Dendritic cell treated with granulocyte-macrophage colony-stimulating factor and Interleukin-4, amounts not matched to agents 40 ng/mL and 50 ng/mL, for 4 days (primary cell): ENCODE data around the gene SMYD4.
A peak's percentile ranks its signal among the peaks of the same experiment; 100 is the strongest.

ENCODE experiments used
- H3K27ac Mint-ChIP-seq: one replicate; pipeline ENCODE4 v1.8.0; 2022; ENCODE audit warnings: mild to moderate bottlenecking, mixed read lengths
- H3K27me3 Mint-ChIP-seq: one replicate; pipeline ENCODE4 v1.8.0; 2022; ENCODE audit warnings: mild to moderate bottlenecking, mixed read lengths
- H3K36me3 Mint-ChIP-seq: one replicate; pipeline ENCODE4 v1.8.0; 2022; ENCODE audit warnings: low read depth, mixed read lengths
- H3K4me1 Mint-ChIP-seq: one replicate; pipeline ENCODE4 v1.8.0; 2022; ENCODE audit warnings: low read depth, mixed read lengths
- H3K4me3 Mint-ChIP-seq: one replicate; pipeline ENCODE4 v1.8.0; 2022; ENCODE audit warnings: mild to moderate bottlenecking, moderate library complexity, mixed read lengths
- H3K9me3 Mint-ChIP-seq: one replicate; pipeline ENCODE4 v1.8.0; 2022; ENCODE audit warnings: mixed read lengths
- intact Hi-C: fragments of 100-400 bp; cut with micrococcal nuclease; formaldehyde crosslinking; loops from one replicate; pipeline ENCODE4 v1.15.0; 2022

SMYD4 gene

DNA sequence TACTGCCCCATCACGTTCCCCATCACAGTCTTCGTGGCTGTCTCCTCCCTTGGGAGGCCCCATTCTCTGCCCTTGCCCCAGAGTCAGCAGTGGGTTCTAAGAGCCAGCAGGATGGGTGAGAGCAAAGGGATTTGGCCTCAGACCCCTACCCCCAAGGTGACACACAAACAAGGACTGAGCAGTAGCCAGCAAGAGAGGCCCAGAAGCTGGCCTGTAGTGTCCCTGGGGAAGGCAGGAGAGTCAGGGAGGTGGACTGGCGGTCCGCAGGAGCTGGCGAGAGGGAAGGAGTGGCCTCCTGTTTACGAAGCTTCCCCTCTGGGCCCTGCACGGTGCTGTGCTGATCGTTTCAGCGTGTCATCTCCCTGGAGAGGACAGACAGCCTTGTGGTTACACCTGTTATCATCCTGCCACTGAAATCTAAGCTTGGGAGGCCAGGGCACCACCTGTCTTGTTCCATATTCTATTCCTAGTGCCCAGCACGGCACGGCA, 96.8 kb downstream of the SMYD4 start:
- Mint-ChIP-seq H3K36me3 (peaks cover 100% of the 10 kb centered on the region), H3K4me3 (no peak overlapping the region), H3K27ac (peak overlapping the region; percentile 51), H3K27me3 (no peaks in the 10 kb centered on the region), H3K4me1 (peaks cover 90% of the 10 kb centered on the region), H3K9me3 (no peaks in the 10 kb centered on the region)
- intact Hi-C loops = no loop called here

- intact Hi-C loops = no loop called here
- Mint-ChIP-seq H3K36me3 (peaks cover 100% of the 10 kb centered on the region), H3K4me3 (no peak overlapping the region), H3K9me3 (no peaks in the 10 kb centered on the region), H3K27ac (peak overlapping the region; percentile 51), H3K4me1 (peaks cover 90% of the 10 kb centered on the region), H3K27me3 (no peaks in the 10 kb centered on the region)
These were observed 97.4 kb downstream of the SMYD4 start for GRCh38 chr17:1732241-1732832.

GRCh38 chr17:1731194-1731506, 98.6 kb downstream of the SMYD4 start:
- no peaks in the 10 kb centered on the region for H3K27me3 Mint-ChIP-seq
- peaks cover 90% of the 10 kb centered on the region for H3K4me1 Mint-ChIP-seq
- no peak overlapping the region for H3K4me3 Mint-ChIP-seq
- H3K27ac Mint-ChIP-seq = peak overlapping the region; percentile 86
- peaks cover 100% of the 10 kb centered on the region for H3K36me3 Mint-ChIP-seq
- intact Hi-C loops = no loop called here
- no peaks in the 10 kb centered on the region for H3K9me3 Mint-ChIP-seq

GRCh38 chr17:1730326-1731193, 99.1 kb downstream of the SMYD4 start:
- no peaks in the 10 kb centered on the region for H3K9me3 Mint-ChIP-seq
- H3K4me3 Mint-ChIP-seq = no peak overlapping the region
- intact Hi-C loops = no loop called here
- peaks cover 100% of the 10 kb centered on the region for H3K36me3 Mint-ChIP-seq
- no peaks in the 10 kb centered on the region for H3K27me3 Mint-ChIP-seq
- peaks cover 90% of the 10 kb centered on the region for H3K4me1 Mint-ChIP-seq
- peak overlapping the region; percentile 86 for H3K27ac Mint-ChIP-seq

GRCh38 chr17:1729966-1730325, 99.8 kb downstream of the SMYD4 start:
- Mint-ChIP-seq H3K36me3 (peaks cover 100% of the 10 kb centered on the region), H3K4me1 (peaks cover 89% of the 10 kb centered on the region), H3K27ac (peak overlapping the region; percentile 86), H3K4me3 (peak overlapping the region; percentile 75), H3K9me3 (no peaks in the 10 kb centered on the region), H3K27me3 (no peaks in the 10 kb centered on the region)
- intact Hi-C loops = loop anchor here (5.0 kb wide), 1 partner anchor 32 kb away; the partner anchor contains the start of gene SERPINF1
